ENCODE data around the gene PHLPP2.

GRCh38 chr16:71648162-71648561 lies 76.3 kb downstream of the PHLPP2 start:
- TF ChIP-seq POLR2A (IDR thresholded peaks at IDR 0.05), result no peak
- TF ChIP-seq, protein P1, sequence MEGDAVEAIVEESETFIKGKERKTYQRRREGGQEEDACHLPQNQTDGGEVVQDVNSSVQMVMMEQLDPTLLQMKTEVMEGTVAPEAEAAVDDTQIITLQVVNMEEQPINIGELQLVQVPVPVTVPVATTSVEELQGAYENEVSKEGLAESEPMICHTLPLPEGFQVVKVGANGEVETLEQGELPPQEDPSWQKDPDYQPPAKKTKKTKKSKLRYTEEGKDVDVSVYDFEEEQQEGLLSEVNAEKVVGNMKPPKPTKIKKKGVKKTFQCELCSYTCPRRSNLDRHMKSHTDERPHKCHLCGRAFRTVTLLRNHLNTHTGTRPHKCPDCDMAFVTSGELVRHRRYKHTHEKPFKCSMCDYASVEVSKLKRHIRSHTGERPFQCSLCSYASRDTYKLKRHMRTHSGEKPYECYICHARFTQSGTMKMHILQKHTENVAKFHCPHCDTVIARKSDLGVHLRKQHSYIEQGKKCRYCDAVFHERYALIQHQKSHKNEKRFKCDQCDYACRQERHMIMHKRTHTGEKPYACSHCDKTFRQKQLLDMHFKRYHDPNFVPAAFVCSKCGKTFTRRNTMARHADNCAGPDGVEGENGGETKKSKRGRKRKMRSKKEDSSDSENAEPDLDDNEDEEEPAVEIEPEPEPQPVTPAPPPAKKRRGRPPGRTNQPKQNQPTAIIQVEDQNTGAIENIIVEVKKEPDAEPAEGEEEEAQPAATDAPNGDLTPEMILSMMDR (IDR thresholded peaks at IDR 0.05), result no peak

All from esophagus squamous epithelium (tissue), 4 donors.